Activated CD4-positive, alpha-beta T cell treated with anti-CD3 and anti-CD28 coated beads, Interleukin-2, amount 10 ng/mL, durations not matched to agents 24 days and 14 days (primary cell): ENCODE measurements around the gene CKLF. TPM values are rescaled to one million over a fixed set of nuclear protein-coding genes. Genes with fewer than 3 reads are reported as not detected.
A peak's percentile ranks its signal among the peaks of the same experiment; 100 is the strongest.

Source experiments
- DNase-seq: peaks from one replicate; pipeline ENCODE4 v3.0.0; 2022
- H3K27ac Mint-ChIP-seq: one replicate; pipeline ENCODE4 v1.8.0; 2022; ENCODE audit warnings: mild to moderate bottlenecking, mixed read lengths
- H3K27me3 Mint-ChIP-seq: one replicate; pipeline ENCODE4 v1.8.0; 2022; ENCODE audit warnings: mixed read lengths
- H3K36me3 Mint-ChIP-seq: one replicate; pipeline ENCODE4 v1.8.0; 2022; ENCODE audit warnings: low read depth, mild to moderate bottlenecking, mixed read lengths
- H3K4me1 Mint-ChIP-seq: one replicate; pipeline ENCODE4 v1.8.0; 2021; ENCODE audit warnings: mixed read lengths
- H3K4me3 Mint-ChIP-seq: one replicate; pipeline ENCODE4 v1.8.0; 2022; ENCODE audit warnings: mild to moderate bottlenecking, moderate library complexity, mixed read lengths
- H3K9me3 Mint-ChIP-seq: one replicate; pipeline ENCODE4 v1.8.0; 2021; ENCODE audit warnings: mixed read lengths
- intact Hi-C: fragments of 100-400 bp; cut with micrococcal nuclease; formaldehyde crosslinking; loops from one replicate; pipeline ENCODE4 v1.15.1; 2023
- total RNA-seq: library from RNA; stranded (reverse); gene quantifications from 2 replicates; pipeline ENCODE4 v1.2.3, GENCODE V29; 2022

Gene CKLF
- total RNA-seq, 1 donor from 2014 or later = 146 TPM

DNA sequence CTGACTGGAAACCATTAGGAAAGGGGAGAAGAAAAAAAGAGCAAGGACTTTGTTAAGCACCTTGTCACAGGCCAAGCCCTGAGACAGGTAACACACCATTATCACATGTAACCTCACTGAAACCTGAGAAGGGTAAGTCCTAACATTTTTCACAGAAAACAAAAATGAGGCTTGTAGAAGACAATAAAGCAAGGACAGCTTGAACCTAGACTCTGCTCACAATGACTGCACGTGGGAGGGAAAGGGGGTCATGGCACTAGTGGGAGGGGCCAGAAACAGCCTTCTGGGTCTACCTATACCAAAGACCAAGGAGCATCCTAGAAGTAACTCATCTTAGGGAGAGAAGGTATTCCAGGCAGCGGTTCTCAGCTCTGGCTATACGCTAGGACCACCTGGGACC is 10.0 kb upstream of the CKLF start:
- intact Hi-C loops = no loop called here
- H3K4me1 Mint-ChIP-seq = peaks cover 32% of the 10 kb centered on the region
- H3K27ac Mint-ChIP-seq = no peak overlapping the region
- peaks cover 24% of the 10 kb centered on the region for H3K36me3 Mint-ChIP-seq
- H3K9me3 Mint-ChIP-seq = no peaks in the 10 kb centered on the region
- H3K27me3 Mint-ChIP-seq = no peaks in the 10 kb centered on the region
- DNase-seq = no peak
- no peak overlapping the region for H3K4me3 Mint-ChIP-seq

DNA sequence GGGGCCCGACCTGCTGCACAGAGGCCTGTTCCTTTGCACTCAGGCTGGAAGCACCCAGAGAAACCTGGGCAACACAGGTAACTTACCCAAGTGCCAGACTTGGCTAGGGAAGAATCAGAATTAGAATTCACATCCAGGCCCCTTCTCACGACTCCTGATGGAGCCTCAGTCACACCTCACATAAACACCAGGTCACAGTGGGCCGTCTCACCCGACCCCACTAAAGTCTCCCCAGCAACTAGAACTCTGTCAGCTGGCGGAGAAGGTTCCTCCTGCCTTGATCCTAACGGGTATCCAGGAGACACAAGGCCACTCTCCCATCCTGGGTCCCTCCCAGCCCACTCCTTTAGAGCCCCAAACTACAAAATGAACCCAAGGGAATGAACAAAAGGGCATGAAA is 8.8 kb upstream of the CKLF start:
- intact Hi-C loops = no loop called here
- peaks cover 17% of the 10 kb centered on the region for H3K36me3 Mint-ChIP-seq
- H3K9me3 Mint-ChIP-seq = no peaks in the 10 kb centered on the region
- H3K27ac Mint-ChIP-seq = no peak overlapping the region
- H3K4me1 Mint-ChIP-seq = peaks cover 35% of the 10 kb centered on the region
- H3K4me3 Mint-ChIP-seq = no peak overlapping the region
- no peaks in the 10 kb centered on the region for H3K27me3 Mint-ChIP-seq
- no peak for DNase-seq

DNA sequence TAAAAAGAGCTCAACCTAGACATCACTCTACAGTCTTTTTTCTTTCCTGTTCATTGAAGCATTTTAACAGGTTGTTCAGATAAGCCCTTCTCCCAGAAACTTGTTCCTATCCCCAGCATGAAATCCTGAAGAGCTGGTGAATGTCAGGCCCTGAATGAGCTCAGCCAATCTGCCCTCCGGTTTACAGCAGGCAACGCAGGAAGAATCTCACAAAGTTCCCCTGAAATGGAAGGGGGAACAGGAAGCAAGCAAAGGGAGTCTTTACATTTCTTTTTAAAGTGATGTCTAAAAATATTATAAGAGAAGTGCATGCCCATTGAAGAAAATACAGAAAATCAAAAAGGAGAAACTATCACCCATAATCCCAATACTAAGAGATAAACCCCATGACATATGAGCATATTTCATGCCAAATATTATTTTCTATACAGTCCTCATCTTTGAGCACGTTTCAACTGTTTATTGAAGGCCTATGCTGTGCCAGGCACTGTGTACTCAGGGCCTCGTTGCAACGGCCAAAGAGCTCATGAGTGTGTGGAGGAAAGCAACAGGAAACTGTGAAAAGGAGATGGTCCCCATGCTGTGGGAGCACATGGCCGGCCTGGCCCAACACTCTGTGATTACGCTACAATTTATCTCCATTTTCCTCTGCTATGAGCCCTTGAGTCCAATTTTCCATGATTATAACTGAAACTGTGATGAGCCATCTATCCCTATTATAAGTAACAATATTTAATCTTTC is 8.2 kb upstream of the CKLF start:
- no peak overlapping the region for H3K27ac Mint-ChIP-seq
- peaks cover 15% of the 10 kb centered on the region for H3K36me3 Mint-ChIP-seq
- intact Hi-C loops = no loop called here
- H3K4me3 Mint-ChIP-seq = no peak overlapping the region
- no peaks in the 10 kb centered on the region for H3K27me3 Mint-ChIP-seq
- H3K9me3 Mint-ChIP-seq = no peaks in the 10 kb centered on the region
- peaks cover 38% of the 10 kb centered on the region for H3K4me1 Mint-ChIP-seq
- no peak for DNase-seq

DNA sequence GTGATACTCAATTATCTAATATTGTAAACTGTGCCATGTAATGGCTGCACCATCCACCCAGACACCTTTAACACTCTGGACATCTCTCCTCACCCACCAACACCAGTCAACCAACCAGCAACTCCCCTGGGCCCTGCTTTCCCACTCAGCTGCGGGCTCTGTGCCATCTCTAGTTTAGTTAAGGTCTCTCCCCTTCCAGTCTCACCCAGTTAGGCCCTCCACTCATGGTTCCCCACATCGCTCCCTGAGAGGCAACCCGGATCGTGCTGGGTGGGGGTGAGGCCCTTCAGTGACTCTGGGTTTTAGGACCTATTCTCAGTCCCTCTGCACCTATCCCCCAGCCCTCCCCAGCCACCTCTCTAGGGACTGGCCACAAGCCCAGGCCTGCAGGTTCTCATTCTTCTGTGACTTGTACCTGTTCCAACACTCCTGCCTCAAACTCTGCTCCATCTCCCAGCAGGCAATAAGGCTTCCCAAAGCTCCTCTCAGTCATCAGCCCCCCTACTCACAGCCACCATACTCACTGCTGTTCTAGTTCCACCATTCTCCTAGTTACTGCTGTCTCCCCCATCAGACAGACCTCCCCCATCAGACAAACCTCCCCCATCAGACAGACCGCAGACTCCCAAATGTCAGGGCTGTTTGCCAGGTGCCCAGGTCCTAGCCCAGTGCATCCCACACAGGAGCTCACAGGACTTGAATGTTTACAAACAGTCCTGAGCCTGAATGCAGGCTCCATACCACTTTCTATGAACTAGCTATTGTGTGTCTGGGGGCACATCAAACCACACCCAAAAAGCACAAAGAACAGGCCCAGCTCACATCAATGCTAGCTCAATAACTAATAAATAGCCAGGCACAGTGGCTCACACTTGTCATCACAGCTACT is 5.0 kb upstream of the CKLF start:
- no peak for DNase-seq
- intact Hi-C loops = no loop called here
- H3K4me3 Mint-ChIP-seq = no peak overlapping the region
- peak overlapping the region; percentile 5 for H3K27ac Mint-ChIP-seq
- peaks cover 40% of the 10 kb centered on the region for H3K4me1 Mint-ChIP-seq
- H3K27me3 Mint-ChIP-seq = peaks cover under 1% of the 10 kb centered on the region
- H3K36me3 Mint-ChIP-seq = peaks cover 9% of the 10 kb centered on the region
- H3K9me3 Mint-ChIP-seq = no peaks in the 10 kb centered on the region

DNA sequence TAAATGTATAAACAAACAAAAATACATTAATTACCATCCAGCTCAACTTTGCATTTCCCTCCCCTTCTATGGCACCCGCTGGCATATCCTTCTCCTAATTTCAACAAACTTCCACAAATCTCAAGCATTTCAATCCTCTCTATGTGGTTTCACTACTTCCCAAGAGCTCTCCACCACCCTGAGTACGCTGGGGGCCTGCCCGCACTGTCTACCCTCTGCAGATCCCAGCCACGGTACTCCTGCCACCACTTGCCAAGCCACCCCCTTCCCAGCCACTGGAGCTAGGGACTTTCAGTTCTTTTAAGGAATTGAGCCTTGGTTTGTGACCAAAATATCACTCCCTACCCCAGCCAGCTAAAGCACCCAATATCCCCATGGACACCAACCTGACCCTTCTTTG is 4.3 kb upstream of the CKLF start:
- no peak for DNase-seq
- H3K27me3 Mint-ChIP-seq = peaks cover 2% of the 10 kb centered on the region
- peaks cover 12% of the 10 kb centered on the region for H3K36me3 Mint-ChIP-seq
- H3K27ac Mint-ChIP-seq = peak overlapping the region; percentile 84
- H3K4me3 Mint-ChIP-seq = peak overlapping the region; percentile 69
- no peaks in the 10 kb centered on the region for H3K9me3 Mint-ChIP-seq
- peaks cover 42% of the 10 kb centered on the region for H3K4me1 Mint-ChIP-seq
- intact Hi-C loops = no loop called here

DNA sequence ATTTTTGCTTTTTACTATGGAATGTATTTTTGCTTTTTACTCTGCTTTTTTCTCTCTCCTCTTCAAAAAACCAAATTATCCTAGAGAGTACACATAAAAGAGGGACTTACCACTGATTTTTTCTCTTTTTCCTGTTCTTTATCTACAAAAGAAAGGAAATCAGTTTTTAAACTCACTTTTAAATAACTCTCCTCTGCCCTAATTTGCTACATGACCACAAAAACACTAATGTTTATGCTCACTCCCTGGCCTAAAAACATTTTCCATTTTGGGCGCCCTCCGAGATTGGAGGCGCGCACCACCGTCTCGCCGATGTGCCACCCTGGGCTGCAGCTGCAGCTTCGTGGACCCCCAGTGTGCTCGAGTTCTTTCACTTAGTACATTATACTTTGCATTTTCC is 3.5 kb upstream of the CKLF start:
- Mint-ChIP-seq H3K4me3 (peak overlapping the region; percentile 69), H3K36me3 (peaks cover 20% of the 10 kb centered on the region), H3K4me1 (peaks cover 50% of the 10 kb centered on the region), H3K27me3 (peaks cover 2% of the 10 kb centered on the region), H3K9me3 (no peaks in the 10 kb centered on the region), H3K27ac (peak overlapping the region; percentile 84)
- intact Hi-C loops = loop anchor here (1.0 kb wide), 2 partner anchors 27 to 71 kb away; no protein-coding TSS in a partner anchor
- DNase-seq = no peak

DNA sequence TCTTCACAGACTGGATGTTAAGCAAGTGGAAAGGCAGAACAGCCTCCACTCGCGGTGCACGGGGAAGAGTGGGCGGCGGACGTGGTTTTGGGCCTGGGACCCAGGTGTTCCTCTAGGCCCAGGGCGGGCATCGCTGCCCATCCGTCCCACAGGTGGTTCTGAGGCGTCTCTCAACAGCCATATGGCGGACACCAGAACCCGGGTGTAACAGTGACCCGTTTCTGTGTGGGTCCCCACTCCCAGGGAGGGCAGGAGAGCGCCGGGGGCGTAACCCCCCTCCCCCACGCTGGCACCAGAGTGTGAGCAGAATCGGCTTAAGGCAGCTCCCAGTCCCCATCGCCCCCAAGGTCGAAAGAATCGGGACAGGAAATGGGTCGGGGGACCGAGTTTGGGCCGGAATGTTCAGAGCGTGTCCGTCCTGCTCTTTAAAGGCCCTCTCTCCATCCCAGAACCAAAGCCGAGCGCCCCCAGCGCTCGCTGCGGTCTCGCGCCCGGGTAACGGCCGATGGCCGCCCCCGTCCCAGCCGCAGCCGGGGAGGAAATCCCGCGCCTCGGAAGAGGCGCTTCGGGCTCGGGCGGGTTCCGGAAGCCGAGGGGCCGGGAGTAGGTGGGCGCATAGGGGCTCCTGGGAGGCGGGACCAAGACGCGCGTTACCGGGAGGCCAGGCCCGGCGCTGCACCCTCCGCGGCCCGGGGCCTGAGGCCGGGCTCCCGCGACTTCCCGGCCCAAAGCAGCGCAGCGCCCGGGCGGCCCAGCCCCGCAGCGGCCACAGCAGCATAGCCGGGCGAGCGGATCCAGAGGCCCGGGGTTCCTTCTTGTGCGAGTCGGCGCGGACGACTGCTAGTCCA is 2.9 kb upstream of the CKLF start, which contains the start of gene TK2:
TSS of gene TK2 (minus strand) at position 839 of the 848 bp plus-strand sequence. CDS start at position 778, 61 bp downstream.
- Mint-ChIP-seq H3K4me1 (peaks cover 56% of the 10 kb centered on the region), H3K36me3 (peaks cover 22% of the 10 kb centered on the region), H3K27ac (peak within 1 kb of the TSS; percentile 90), H3K27me3 (peaks cover 2% of the 10 kb centered on the region), H3K4me3 (peak within 1 kb of the TSS; percentile 91), H3K9me3 (no peaks in the 10 kb centered on the region)
- DNase-seq = peak; percentile 88
- intact Hi-C loops = loop anchor here (1.0 kb wide), 2 partner anchors 27 to 71 kb away; no protein-coding TSS in a partner anchor

DNA sequence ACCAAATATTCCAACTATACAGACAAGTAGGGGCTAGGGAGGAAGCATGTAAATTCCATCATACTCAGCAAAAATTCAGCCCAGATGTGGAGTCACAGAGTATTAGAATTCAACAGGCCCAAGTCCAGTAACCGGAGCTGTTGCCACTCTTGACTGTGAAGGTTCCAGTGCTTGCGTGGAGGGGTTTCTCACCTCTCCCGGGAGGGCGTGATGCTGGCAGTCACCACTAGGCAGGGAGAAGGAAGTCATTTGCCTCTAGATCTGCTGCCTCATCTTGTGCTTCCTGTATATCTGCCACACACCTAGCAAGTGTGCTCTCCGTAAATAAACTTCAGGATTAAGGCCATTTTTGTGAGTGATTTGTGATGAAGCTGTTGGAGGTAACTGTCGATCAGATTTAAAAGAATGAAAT is 1.0 kb upstream of the CKLF start:
- peak; percentile 86 for DNase-seq
- H3K36me3 Mint-ChIP-seq = peaks cover 39% of the 10 kb centered on the region
- peaks cover 2% of the 10 kb centered on the region for H3K27me3 Mint-ChIP-seq
- peaks cover 71% of the 10 kb centered on the region for H3K4me1 Mint-ChIP-seq
- intact Hi-C loops = no loop called here
- no peaks in the 10 kb centered on the region for H3K9me3 Mint-ChIP-seq
- peak overlapping the region; percentile 91 for H3K4me3 Mint-ChIP-seq
- H3K27ac Mint-ChIP-seq = peak overlapping the region; percentile 95

DNA sequence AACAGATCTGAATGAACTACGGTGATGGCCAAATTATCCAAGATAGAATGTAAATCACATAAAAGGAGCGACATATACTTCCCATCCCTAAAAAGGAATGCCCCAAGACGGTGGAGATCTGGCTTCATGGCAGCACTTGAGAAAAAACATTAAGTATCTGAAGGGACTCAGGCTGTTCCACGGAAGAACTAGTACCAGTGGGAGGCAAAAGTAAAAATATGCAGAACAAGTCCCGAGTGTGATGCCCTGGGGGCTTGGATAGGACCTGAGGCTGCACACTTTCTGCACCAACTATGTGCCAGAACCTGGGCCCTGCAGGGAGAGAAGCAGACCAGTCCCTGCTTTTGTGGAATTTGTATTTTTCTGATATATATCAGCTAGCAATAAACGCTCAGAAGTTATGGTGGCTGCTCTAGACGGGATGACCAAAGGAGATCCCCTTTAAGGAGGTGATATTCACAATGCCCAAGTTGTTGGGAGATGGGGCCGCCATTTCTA is 539 bp upstream of the CKLF start:
- Mint-ChIP-seq H3K4me3 (peak overlapping the region; percentile 91), H3K4me1 (peaks cover 71% of the 10 kb centered on the region), H3K27ac (peak overlapping the region; percentile 95), H3K9me3 (no peaks in the 10 kb centered on the region), H3K27me3 (peaks cover 2% of the 10 kb centered on the region), H3K36me3 (peaks cover 40% of the 10 kb centered on the region)
- intact Hi-C loops = loop anchor here (1.0 to 2.0 kb wide), 2 partner anchors 37 to 52 kb away; partner anchors contain the start of gene CMTM3
- DNase-seq = no peak

DNA sequence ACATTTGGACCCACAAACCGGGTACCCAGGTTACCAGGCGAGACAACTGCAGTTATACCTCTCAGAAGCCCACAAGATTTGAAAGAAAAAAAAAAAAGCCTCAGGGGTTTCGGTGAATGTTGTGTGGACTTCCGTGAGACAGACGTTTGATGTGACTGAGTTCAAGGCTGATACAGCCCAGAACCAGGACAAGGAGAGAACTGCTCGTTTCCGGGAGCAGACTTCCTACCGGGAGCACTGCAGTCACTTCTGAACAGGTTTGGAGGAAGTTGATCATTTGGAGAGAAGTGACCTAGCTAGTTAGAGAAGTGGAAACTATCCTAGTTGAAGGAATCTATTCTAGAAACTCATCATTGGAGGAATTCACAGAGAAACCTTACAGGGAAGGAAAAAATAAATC is 847 bp downstream of the CKLF start:
- peak; percentile 72 for DNase-seq
- H3K9me3 Mint-ChIP-seq = no peaks in the 10 kb centered on the region
- H3K4me1 Mint-ChIP-seq = peaks cover 67% of the 10 kb centered on the region
- peak overlapping the region; percentile 95 for H3K27ac Mint-ChIP-seq
- peaks cover 43% of the 10 kb centered on the region for H3K36me3 Mint-ChIP-seq
- intact Hi-C loops = loop anchor here (1.0 to 2.0 kb wide), 2 partner anchors 10 to 36 kb away; no protein-coding TSS in a partner anchor
- peak overlapping the region; percentile 91 for H3K4me3 Mint-ChIP-seq
- peaks cover 2% of the 10 kb centered on the region for H3K27me3 Mint-ChIP-seq

DNA sequence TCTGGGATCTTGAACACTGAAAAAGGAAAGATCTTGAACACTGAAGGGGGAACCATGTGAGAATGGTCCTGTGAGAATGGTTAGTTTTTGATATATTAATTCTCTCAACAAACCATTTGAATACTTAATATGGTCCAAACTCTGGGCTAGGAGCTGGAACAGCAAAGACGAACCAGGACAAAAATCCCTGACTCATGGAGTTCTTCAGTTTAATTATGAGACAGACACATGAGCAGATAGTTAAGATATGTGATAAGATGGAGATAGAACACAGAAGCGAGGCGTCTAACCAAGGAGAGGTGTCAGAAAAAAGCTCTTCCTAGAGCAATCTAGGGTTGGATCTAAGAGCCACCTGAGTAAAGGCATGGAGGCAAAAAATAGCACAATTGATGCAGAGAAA is 1.6 kb downstream of the CKLF start:
- peak overlapping the region; percentile 95 for H3K27ac Mint-ChIP-seq
- peaks cover 48% of the 10 kb centered on the region for H3K36me3 Mint-ChIP-seq
- no peak for DNase-seq
- H3K9me3 Mint-ChIP-seq = no peaks in the 10 kb centered on the region
- peak overlapping the region; percentile 91 for H3K4me3 Mint-ChIP-seq
- intact Hi-C loops = no loop called here
- H3K4me1 Mint-ChIP-seq = peaks cover 65% of the 10 kb centered on the region
- peaks cover 2% of the 10 kb centered on the region for H3K27me3 Mint-ChIP-seq

DNA sequence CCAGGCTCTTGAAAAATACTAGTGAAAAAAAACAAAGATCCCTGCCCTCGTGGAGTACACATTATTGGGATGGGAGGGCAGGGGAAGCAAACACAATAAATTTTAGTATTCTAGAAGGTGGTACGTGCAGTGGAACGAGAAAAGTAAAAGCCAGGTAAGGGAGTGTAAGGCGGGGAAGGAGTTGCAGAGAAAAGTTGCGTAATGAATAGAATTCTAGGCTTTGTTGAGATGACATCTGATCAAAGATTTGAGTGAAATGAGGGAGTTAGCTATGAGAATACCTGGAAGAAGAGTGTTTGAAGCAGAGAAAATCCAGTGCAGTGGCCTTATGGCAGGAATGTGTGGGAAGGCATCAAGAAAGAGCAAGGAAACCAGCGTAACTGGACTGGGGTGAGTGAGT is 2.1 kb downstream of the CKLF start:
- Mint-ChIP-seq H3K4me3 (peak overlapping the region; percentile 91), H3K4me1 (peaks cover 66% of the 10 kb centered on the region), H3K36me3 (peaks cover 53% of the 10 kb centered on the region), H3K9me3 (no peaks in the 10 kb centered on the region), H3K27me3 (peaks cover 2% of the 10 kb centered on the region), H3K27ac (peak overlapping the region; percentile 2)
- intact Hi-C loops = no loop called here
- DNase-seq = no peak

DNA sequence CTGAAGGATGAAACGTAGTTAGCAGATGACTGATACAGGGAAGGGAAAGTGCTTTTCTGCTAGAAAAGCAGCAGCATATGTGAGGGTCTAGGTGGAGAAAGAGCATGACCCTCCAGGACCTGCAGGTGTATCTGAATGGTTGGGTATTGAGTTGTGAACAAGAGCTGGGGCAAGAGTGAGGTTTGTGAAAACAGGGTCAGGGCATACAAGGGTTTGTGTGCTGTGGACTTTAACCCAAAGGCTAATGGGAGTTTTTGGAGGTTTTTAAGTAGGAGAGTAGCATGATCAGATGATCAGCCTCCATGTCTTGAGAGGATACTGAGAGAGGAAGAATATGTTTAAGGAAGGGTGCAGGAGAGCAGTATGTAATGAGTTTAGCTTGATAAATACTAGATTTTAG is 7.7 kb downstream of the CKLF start:
- peak overlapping the region; percentile 30 for H3K4me3 Mint-ChIP-seq
- intact Hi-C loops = no loop called here
- H3K36me3 Mint-ChIP-seq = peaks cover 67% of the 10 kb centered on the region
- H3K27ac Mint-ChIP-seq = peak overlapping the region; percentile 65
- H3K9me3 Mint-ChIP-seq = no peaks in the 10 kb centered on the region
- peaks cover 66% of the 10 kb centered on the region for H3K4me1 Mint-ChIP-seq
- H3K27me3 Mint-ChIP-seq = no peaks in the 10 kb centered on the region
- no peak for DNase-seq
